Measurements from ENCODE around the gene HOXA4. TPM values are rescaled to one million over a fixed set of nuclear protein-coding genes. Genes with fewer than 3 reads are reported as not detected.

The HOXA4 gene
- total RNA-seq, 2 experiments from 2014 or later: not detected

DNA sequence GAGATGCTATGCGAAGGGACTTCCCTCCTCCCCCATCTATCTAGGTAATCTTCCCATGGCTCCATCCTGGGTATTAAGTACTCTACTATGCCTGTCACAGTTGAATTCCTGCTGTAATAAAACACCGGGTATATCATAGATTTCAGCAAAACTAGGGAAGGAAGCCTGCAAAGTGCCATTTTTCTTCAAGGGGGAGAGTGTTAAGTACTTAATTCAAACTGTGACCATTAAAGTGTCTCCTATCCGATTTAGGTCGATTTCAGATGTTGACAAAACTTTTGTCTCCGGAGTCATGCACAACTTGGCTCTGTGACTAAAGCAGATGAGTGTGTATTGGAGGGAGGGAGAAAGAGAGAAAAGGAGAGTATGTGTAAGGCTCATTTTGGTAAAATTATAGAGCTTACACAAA is 4.6 kb downstream of the HOXA4 start:
- intact Hi-C loops (cut with DNase I, micrococcal nuclease): no loop called here
- Histone ChIP-seq H3K36me3 (ENCODE audit: insufficient read depth, low read length) (no peaks in the 10 kb centered on the region), H3K4me1 (ENCODE audit: insufficient read depth, low read length) (peaks cover 5% of the 10 kb centered on the region), H3K4me3 (ENCODE audit: low read length) (no peak overlapping the region), H3K27ac (ENCODE audit: low read depth in 1 of 2, low read length in 2 of 2) (no peak overlapping the region), H3K9me3 (ENCODE audit: control insufficient read depth in 1 of 2, insufficient read depth in 1 of 2, low read length in 2 of 2) (peaks cover 0 to 12% of the 10 kb centered on the region in 2 experiments), H3K27me3 (ENCODE audit: control insufficient read depth in 1 of 2, insufficient read depth in 2 of 2, low read length in 2 of 2) (peaks cover 11 to 15% of the 10 kb centered on the region in 2 experiments)
- no peaks in the 10 kb centered on the region for H3K4me1 Mint-ChIP-seq (ENCODE audit: low read depth)
- H3K36me3 Mint-ChIP-seq (ENCODE audit: low read depth): no peaks in the 10 kb centered on the region
- CTCF ChIA-PET: no interaction called here
- no peak for ATAC-seq (ENCODE audit: poor library complexity)
- POLR2A ChIA-PET: no interaction called here
- TF ChIP-seq, protein P1, sequence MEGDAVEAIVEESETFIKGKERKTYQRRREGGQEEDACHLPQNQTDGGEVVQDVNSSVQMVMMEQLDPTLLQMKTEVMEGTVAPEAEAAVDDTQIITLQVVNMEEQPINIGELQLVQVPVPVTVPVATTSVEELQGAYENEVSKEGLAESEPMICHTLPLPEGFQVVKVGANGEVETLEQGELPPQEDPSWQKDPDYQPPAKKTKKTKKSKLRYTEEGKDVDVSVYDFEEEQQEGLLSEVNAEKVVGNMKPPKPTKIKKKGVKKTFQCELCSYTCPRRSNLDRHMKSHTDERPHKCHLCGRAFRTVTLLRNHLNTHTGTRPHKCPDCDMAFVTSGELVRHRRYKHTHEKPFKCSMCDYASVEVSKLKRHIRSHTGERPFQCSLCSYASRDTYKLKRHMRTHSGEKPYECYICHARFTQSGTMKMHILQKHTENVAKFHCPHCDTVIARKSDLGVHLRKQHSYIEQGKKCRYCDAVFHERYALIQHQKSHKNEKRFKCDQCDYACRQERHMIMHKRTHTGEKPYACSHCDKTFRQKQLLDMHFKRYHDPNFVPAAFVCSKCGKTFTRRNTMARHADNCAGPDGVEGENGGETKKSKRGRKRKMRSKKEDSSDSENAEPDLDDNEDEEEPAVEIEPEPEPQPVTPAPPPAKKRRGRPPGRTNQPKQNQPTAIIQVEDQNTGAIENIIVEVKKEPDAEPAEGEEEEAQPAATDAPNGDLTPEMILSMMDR (IDR thresholded peaks at IDR 0.05): no peak
- no peak overlapping the region for H3K27ac Mint-ChIP-seq
- no peaks in the 10 kb centered on the region for H3K9me3 Mint-ChIP-seq
- H3K27me3 Mint-ChIP-seq: peaks cover 42% of the 10 kb centered on the region
- DNase-seq: no peak
- H3K4me3 Mint-ChIP-seq: no peak overlapping the region

DNA sequence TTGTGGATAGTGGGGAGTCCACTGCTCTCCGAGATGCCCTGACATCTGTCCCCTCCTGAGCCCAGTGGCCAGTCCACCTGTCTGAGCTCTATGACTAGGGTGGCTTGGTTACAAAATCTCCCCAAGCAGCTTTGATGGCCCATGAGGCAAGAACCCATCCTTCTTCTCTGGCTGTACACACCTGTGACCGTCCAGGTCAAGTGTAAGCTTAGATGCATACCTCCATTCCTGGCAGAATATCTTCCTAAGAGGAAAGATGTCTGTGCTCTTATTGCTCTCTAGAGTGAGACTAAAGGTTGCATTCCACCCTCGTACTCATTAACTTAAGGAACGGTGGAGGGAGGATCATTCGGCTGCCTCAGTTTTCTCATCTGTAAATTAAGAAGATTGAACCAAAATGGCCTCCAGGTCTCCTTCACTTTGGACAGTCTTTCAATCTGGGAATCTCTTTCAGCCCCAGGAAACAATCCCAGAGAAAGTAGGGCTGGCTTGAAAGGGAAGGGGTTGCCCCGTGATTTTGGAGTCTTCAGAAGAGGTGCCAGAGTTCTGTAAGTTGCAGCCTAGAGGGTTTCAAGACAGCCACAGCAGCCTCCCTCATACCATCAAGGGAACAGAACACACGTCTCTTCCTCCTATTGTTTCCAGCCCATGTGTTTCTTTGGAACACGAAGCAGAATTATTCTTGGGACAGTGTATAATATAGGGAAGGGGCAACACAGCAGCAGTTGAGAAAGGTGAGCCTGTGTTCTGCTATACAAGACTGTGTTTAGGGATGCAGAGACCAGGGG is 5.5 kb downstream of the HOXA4 start:
- H3K9me3 Mint-ChIP-seq: no peaks in the 10 kb centered on the region
- H3K36me3 ChIP-seq (ENCODE audit: insufficient read depth, low read length): no peaks in the 10 kb centered on the region
- CTCF ChIA-PET: no interaction called here
- H3K4me1 ChIP-seq (ENCODE audit: insufficient read depth, low read length): peaks cover 3% of the 10 kb centered on the region
- ATAC-seq (ENCODE audit: poor library complexity): no peak
- TF ChIP-seq, protein P1 (IDR thresholded peaks at IDR 0.05): no peak
- H3K36me3 Mint-ChIP-seq (ENCODE audit: low read depth): no peaks in the 10 kb centered on the region
- no peak overlapping the region for H3K27ac Mint-ChIP-seq
- POLR2A ChIA-PET: no interaction called here
- DNase-seq: no peak
- no peaks in the 10 kb centered on the region for H3K4me1 Mint-ChIP-seq (ENCODE audit: low read depth)
- H3K27me3 Mint-ChIP-seq: peaks cover 42% of the 10 kb centered on the region
- H3K4me3 ChIP-seq (ENCODE audit: low read length): no peak overlapping the region
- no peak overlapping the region for H3K4me3 Mint-ChIP-seq
- peaks cover 0 to 10% of the 10 kb centered on the region in 2 experiments for H3K9me3 ChIP-seq (ENCODE audit: control insufficient read depth in 1 of 2, insufficient read depth in 1 of 2, low read length in 2 of 2)
- H3K27me3 ChIP-seq (ENCODE audit: control insufficient read depth in 1 of 2, insufficient read depth in 2 of 2, low read length in 2 of 2): peaks cover 11 to 13% of the 10 kb centered on the region in 2 experiments
- intact Hi-C loops (cut with DNase I, micrococcal nuclease): no loop called here
- H3K27ac ChIP-seq (ENCODE audit: low read depth in 1 of 2, low read length in 2 of 2): no peak overlapping the region

DNA sequence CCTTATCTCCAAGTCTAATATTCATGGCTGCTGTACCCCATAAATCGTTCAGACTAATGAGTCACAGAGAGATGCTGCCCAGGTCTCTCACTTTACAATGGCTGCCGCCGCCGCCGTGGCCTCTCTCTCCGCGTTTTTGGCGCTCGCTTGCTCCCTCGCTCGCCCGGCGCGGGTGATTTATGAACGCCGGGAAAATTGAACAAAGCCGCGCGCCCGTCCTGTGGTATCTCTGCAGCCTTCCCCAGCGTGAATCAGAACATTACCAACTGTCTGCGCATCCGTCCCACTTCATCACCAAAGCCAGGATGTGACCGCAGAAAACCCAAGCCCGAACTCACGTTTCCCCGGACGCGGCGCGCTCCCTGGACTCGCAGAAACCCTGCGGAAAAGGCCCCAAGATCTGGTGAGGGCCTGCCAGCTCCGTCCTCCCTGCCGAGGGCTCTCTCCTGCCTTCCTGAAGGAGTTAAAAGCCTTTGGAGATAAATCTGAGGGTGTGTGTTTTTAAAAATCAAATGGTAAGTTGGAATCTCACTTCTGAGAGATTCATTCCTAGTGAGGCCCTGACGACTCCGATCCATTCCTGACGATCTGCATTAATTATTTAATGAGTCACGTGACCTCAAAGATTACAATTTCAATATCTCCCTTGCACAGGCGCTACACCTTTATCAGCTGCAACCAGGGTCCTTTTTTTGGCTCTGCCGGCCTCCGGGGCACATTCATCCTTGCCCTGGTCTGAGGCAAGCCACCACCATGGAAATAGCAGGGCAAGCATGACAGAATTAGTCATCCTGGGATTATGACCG is 6.3 kb downstream of the HOXA4 start:
- Mint-ChIP-seq H3K4me3 (no peak overlapping the region), H3K27ac (no peak overlapping the region), H3K9me3 (no peaks in the 10 kb centered on the region), H3K4me1 (ENCODE audit: low read depth) (no peaks in the 10 kb centered on the region), H3K36me3 (ENCODE audit: low read depth) (no peaks in the 10 kb centered on the region), H3K27me3 (peaks cover 41% of the 10 kb centered on the region)
- Histone ChIP-seq H3K9me3 (ENCODE audit: control insufficient read depth in 1 of 2, insufficient read depth in 1 of 2, low read length in 2 of 2) (peaks cover 0 to 7% of the 10 kb centered on the region in 2 experiments), H3K4me3 (ENCODE audit: low read length) (no peak overlapping the region), H3K4me1 (ENCODE audit: insufficient read depth, low read length) (no peaks in the 10 kb centered on the region), H3K27me3 (ENCODE audit: control insufficient read depth in 1 of 2, insufficient read depth in 2 of 2, low read length in 2 of 2) (peaks cover 7 to 8% of the 10 kb centered on the region in 2 experiments), H3K27ac (ENCODE audit: low read depth in 1 of 2, low read length in 2 of 2) (no peak overlapping the region), H3K36me3 (ENCODE audit: insufficient read depth, low read length) (no peaks in the 10 kb centered on the region)
- ATAC-seq (ENCODE audit: poor library complexity) (no peak), DNase-seq (no peak)
- ChIA-PET POLR2A (no interaction called here), CTCF (no interaction called here)
- TF ChIP-seq, protein P1 (IDR thresholded peaks at IDR 0.05): no peak
- intact Hi-C loops (cut with DNase I, micrococcal nuclease): no loop called here

All from CD4-positive, alpha-beta T cell (primary cell).